NB4 (cell line): ENCODE results near the gene CSRNP3.

ENCODE experiments used
- MYC ChIP-seq: IDR thresholded peaks from 2 replicates; pipeline ENCODE4 v1.6.1; 2011; ENCODE audit warnings: low read depth, low read length
- POLR2A ChIP-seq: IDR thresholded peaks from 2 replicates; pipeline ENCODE4 v1.6.1; 2011; ENCODE audit warnings: mild to moderate bottlenecking; ENCODE audit not compliant: insufficient read length; ENCODE audit errors: extremely low read depth
- TF ChIP-seq, protein P1 (sequence below): IDR thresholded peaks from 2 replicates; pipeline ENCODE4 v1.6.1; 2011; ENCODE audit warnings: low read depth, low read length
- TF ChIP-seq, protein P2 (sequence below): IDR thresholded peaks from one replicate; pipeline ENCODE4 v1.5.1; 2012; ENCODE audit warnings: low read depth, low read length

DNA sequence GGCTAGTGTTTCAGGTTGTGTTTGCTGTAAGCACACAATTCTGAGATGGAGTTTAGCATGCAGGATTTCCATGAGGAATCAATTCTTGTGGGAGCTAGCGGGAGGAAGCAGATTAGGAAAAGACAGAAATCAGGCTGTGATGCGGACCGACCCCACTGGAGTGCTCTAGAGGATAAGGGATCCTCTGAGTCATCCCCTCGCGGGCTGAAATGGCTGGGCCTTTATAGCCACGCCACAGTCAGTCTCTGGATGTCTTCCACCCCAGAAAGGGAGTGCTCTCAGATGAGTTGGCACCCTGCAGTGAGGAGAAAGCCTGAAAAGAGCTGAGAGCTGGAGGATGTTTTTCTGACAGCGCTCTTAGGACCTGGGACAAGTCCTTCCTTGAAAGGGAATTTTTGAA is 222.1 kb downstream of the CSRNP3 start:
- TF ChIP-seq, protein P1, sequence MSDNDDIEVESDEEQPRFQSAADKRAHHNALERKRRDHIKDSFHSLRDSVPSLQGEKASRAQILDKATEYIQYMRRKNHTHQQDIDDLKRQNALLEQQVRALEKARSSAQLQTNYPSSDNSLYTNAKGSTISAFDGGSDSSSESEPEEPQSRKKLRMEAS = no peak
- TF ChIP-seq, protein P2, sequence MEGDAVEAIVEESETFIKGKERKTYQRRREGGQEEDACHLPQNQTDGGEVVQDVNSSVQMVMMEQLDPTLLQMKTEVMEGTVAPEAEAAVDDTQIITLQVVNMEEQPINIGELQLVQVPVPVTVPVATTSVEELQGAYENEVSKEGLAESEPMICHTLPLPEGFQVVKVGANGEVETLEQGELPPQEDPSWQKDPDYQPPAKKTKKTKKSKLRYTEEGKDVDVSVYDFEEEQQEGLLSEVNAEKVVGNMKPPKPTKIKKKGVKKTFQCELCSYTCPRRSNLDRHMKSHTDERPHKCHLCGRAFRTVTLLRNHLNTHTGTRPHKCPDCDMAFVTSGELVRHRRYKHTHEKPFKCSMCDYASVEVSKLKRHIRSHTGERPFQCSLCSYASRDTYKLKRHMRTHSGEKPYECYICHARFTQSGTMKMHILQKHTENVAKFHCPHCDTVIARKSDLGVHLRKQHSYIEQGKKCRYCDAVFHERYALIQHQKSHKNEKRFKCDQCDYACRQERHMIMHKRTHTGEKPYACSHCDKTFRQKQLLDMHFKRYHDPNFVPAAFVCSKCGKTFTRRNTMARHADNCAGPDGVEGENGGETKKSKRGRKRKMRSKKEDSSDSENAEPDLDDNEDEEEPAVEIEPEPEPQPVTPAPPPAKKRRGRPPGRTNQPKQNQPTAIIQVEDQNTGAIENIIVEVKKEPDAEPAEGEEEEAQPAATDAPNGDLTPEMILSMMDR = no peak
- TF ChIP-seq POLR2A = no peak
- TF ChIP-seq MYC = no peak
